ENCODE data around the gene PPP3CA. TPM values are rescaled to one million over a fixed set of nuclear protein-coding genes. Genes with fewer than 3 reads are reported as not detected.

The PPP3CA gene
- total RNA-seq, 4 donors from 2014 or later = 38.5 to 46.7 (median 40.6) TPM

DNA sequence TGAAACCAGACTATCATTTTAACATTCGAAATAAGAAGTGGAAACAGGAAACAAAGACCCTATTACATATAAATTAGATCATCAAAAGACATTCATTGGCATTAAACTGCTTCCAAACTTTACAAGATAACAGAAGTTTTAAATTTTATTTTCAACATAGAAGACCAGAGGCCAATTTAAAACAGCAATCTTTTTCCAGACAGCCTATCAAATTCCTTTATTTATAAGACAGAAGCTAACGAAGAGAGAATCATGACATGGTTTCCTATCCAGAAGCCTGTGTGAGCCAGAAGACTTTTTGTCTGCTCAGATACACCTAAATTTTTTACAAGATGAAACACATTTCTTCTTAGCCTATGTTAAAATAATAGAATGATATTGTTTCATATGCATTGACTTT is 291.9 kb downstream of the PPP3CA start:
- intact Hi-C loops (cut with DNase I; ENCODE audit: low total_unique reads) = no loop called here

DNA sequence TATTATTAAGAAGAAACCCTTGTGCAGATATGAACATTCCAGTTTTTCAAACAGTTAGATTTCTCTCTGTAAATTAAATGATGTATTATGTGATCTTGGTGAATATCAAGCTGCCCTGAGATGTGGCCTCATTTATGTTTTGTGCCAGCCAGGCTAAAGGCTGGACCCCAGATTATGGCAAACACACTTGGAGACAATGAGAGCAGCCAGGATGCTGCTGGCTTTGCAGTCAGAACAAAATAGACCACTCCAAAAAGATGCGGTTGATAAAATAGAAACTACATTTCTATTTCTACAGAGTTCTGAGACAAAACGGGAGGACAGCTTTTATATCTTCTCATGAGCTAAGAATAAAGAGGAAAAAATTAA is 296.5 kb downstream of the PPP3CA start:
- intact Hi-C loops (cut with DNase I; ENCODE audit: low total_unique reads) = no loop called here
- 91 to 92% methylated on average over 2 of the region's 2 CpGs for WGBS, 2 donors
- no peak for TF ChIP-seq POLR2A (IDR thresholded peaks at IDR 0.05)
- TF ChIP-seq, protein P1, sequence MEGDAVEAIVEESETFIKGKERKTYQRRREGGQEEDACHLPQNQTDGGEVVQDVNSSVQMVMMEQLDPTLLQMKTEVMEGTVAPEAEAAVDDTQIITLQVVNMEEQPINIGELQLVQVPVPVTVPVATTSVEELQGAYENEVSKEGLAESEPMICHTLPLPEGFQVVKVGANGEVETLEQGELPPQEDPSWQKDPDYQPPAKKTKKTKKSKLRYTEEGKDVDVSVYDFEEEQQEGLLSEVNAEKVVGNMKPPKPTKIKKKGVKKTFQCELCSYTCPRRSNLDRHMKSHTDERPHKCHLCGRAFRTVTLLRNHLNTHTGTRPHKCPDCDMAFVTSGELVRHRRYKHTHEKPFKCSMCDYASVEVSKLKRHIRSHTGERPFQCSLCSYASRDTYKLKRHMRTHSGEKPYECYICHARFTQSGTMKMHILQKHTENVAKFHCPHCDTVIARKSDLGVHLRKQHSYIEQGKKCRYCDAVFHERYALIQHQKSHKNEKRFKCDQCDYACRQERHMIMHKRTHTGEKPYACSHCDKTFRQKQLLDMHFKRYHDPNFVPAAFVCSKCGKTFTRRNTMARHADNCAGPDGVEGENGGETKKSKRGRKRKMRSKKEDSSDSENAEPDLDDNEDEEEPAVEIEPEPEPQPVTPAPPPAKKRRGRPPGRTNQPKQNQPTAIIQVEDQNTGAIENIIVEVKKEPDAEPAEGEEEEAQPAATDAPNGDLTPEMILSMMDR (IDR thresholded peaks at IDR 0.05) = no peak
- DNase-seq (ENCODE audit: low spot score in 2 of 2) = no peak
- no peak overlapping the region for H3K4me3 ChIP-seq (ENCODE audit: low read depth, poor library complexity, severe bottlenecking)

More for the DNA sequence above, 291.9 kb downstream of the PPP3CA start:
- no peak for DNase-seq (ENCODE audit: low spot score in 2 of 2)
- no peak for TF ChIP-seq POLR2A (IDR thresholded peaks at IDR 0.05)
- TF ChIP-seq, protein P1 (IDR thresholded peaks at IDR 0.05) = no peak
- 54 to 55% methylated on average over 2 of the region's 2 CpGs for WGBS, 2 donors
- no peak overlapping the region for H3K4me3 ChIP-seq (ENCODE audit: low read depth, poor library complexity, severe bottlenecking)

DNA sequence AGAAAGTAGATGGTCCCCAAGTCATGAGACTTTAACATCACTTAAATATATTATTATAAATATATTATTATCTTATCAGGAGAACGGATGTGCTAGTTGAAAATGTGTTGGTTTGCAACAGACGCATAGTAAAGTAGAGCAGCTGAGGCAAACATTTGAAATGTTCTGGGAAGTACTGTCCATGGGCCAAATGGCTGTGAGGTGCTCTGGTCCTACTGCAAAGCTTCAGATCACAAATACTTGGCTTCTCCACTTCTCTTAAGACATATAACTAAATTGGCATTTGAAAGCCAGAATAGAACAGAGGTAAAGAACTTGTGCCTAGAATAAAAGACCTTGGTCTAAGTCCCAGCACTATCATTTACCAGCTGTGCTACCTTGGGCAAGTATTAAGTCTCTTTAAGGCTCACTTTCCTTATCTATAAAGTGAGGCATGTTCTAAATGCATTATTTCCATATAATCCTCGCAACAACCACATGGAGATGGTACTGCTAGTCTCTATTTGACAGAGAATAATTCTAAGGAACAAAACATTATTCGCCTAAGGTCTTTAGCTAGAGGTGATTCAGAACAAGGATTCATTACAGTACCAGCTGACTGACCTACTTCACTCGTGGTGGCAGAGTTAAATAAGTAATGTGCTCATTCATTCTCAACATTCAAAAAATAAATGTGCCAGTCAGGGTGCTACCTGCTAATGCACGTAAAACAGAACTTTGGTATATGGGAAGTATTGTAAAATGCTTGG is 297.1 kb downstream of the PPP3CA start:
- intact Hi-C loops (cut with DNase I; ENCODE audit: low total_unique reads) = no loop called here
- DNase-seq (ENCODE audit: low spot score in 2 of 2) = no peak
- H3K4me3 ChIP-seq (ENCODE audit: low read depth, poor library complexity, severe bottlenecking) = no peak overlapping the region
- 88% methylated on average over 6 of the region's 6 CpGs for WGBS, 2 donors
- TF ChIP-seq, protein P1 (IDR thresholded peaks at IDR 0.05) = no peak
- TF ChIP-seq POLR2A (IDR thresholded peaks at IDR 0.05) = no peak

DNA sequence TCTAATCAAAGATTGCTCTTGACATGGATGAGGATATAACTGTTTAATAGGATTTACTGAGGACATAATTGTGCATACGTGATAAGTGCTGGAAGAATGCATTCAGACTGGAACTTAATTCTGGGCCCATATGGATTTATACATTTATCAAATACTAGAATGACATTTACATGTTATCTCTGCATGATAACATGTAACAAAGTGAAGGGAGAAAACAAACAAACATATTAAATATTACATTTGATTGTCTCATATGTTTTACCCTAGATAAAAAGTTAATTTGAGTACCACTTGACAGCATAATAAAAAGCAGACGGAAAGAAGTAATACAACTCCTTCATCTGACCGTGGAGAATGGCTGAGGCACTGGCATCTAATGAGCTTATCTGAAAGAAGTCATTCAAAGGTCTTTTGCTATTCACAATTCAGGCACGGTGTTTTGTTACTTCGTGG is 297.8 kb downstream of the PPP3CA start:
- DNase-seq (ENCODE audit: low spot score in 2 of 2) = no peak
- H3K4me3 ChIP-seq (ENCODE audit: low read depth, poor library complexity, severe bottlenecking) = no peak overlapping the region
- intact Hi-C loops (cut with DNase I; ENCODE audit: low total_unique reads) = no loop called here
- WGBS, 2 donors = 80 to 83% methylated on average over 5 of the region's 5 CpGs
- no peak for TF ChIP-seq POLR2A (IDR thresholded peaks at IDR 0.05)
- TF ChIP-seq, protein P1 (IDR thresholded peaks at IDR 0.05) = no peak

DNA sequence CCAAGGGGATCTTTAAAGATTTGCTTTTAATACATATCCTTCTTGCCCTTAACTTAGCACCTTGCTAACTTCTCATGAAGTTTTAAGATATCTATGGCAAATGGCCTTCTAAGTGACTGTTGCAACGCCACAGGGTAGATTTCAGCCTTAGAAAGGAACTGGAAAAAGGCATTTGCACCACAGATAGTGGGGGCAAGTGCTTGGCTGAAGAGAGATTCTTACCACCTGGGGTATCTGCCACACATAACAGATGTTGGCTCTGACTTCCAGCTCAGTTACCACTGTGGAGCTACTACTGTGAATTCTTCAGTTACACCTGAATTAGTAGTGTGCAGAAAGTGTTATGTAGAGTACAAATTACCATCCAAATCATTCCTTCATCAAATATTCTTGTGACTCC is 302.6 kb downstream of the PPP3CA start:
- WGBS, 2 donors = 95 to 100% methylated on average over 1 of the region's 1 CpG
- DNase-seq (ENCODE audit: low spot score in 2 of 2) = no peak
- intact Hi-C loops (cut with DNase I; ENCODE audit: low total_unique reads) = no loop called here
- no peak overlapping the region for H3K4me3 ChIP-seq (ENCODE audit: low read depth, poor library complexity, severe bottlenecking)
- TF ChIP-seq, protein P1 (IDR thresholded peaks at IDR 0.05) = no peak
- no peak for TF ChIP-seq POLR2A (IDR thresholded peaks at IDR 0.05)

DNA sequence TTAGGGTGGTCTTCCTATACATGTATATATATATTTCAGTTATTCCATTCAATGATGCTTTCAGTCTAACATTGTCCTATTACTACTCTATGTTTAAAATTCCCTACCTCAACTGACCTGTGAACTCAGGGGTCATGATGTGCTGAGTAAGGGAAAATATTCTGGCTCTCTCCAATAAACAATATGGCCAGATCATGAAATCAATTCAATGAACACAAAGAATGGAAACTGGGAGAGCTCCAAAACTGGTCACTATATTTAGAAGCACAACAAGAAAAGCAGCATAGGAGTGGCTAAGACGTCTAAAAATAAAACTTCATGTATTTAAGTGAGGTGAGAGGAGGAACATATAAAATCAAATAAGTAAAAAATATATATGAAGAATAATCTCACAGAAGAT is 304.5 kb downstream of the PPP3CA start:
- no peak overlapping the region for H3K4me3 ChIP-seq (ENCODE audit: low read depth, poor library complexity, severe bottlenecking)
- no peak for DNase-seq (ENCODE audit: low spot score in 2 of 2)
- no peak for TF ChIP-seq POLR2A (IDR thresholded peaks at IDR 0.05)
- TF ChIP-seq, protein P1 (IDR thresholded peaks at IDR 0.05) = no peak
- intact Hi-C loops (cut with DNase I; ENCODE audit: low total_unique reads) = no loop called here
- 48 to 50% methylated on average over 1 of the region's 1 CpG for WGBS, 2 donors

Data from lower leg skin (tissue), 4 donors.